ENCODE data around the gene NEUROD6.

NEUROD6 gene

GRCh38 chr7:31327071-31327470, 13.5 kb downstream of the NEUROD6 start:
- DNase-seq = no peak

GRCh38 chr7:31326416-31326815, 14.1 kb downstream of the NEUROD6 start:
- DNase-seq = no peak

GRCh38 chr7:31323101-31323500, 17.4 kb downstream of the NEUROD6 start:
- no peak for DNase-seq

GRCh38 chr7:31320675-31321074, 19.9 kb downstream of the NEUROD6 start:
- DNase-seq = no peak

- no peak for DNase-seq
These were observed 22.2 kb downstream of the NEUROD6 start for GRCh38 chr7:31318313-31318712.

- no peak for DNase-seq
These were observed 23.6 kb downstream of the NEUROD6 start for GRCh38 chr7:31316876-31317275.

GRCh38 chr7:31315758-31316157, 24.8 kb downstream of the NEUROD6 start:
- no peak for DNase-seq

- DNase-seq = no peak
These were observed 25.7 kb downstream of the NEUROD6 start for GRCh38 chr7:31314781-31315180.

GRCh38 chr7:31312889-31313288, 27.6 kb downstream of the NEUROD6 start:
- no peak for DNase-seq

- DNase-seq = no peak
These were observed 29.0 kb downstream of the NEUROD6 start for GRCh38 chr7:31311552-31311951.

- no peak for DNase-seq
These were observed 30.1 kb downstream of the NEUROD6 start for GRCh38 chr7:31310321-31310935.

- DNase-seq = no peak
These were observed 31.1 kb downstream of the NEUROD6 start for GRCh38 chr7:31309407-31309806.

GRCh38 chr7:31308652-31309051, 31.9 kb downstream of the NEUROD6 start:
- no peak for DNase-seq

- DNase-seq = no peak
These were observed 32.6 kb downstream of the NEUROD6 start for GRCh38 chr7:31307972-31308371.

- no peak for DNase-seq
These were observed 35.3 kb downstream of the NEUROD6 start for GRCh38 chr7:31305260-31305659.

- no peak for DNase-seq
These were observed 36.1 kb downstream of the NEUROD6 start for GRCh38 chr7:31304446-31304845.

GRCh38 chr7:31302356-31302755, 38.2 kb downstream of the NEUROD6 start:
- DNase-seq = no peak

GRCh38 chr7:31299336-31299735, 41.2 kb downstream of the NEUROD6 start:
- DNase-seq = no peak

- no peak for DNase-seq
These were observed 49.9 kb downstream of the NEUROD6 start for GRCh38 chr7:31290601-31291000.
